Fibroblast of lung (primary cell): ENCODE data around the gene OLIG3.

Source experiments
- EZH2 ChIP-seq: IDR thresholded peaks from 2 replicates; pipeline ENCODE4 v1.5.1; 2012; ENCODE audit warnings: low read length, control low read depth, mild to moderate bottlenecking; ENCODE audit errors: missing control alignments
- TF ChIP-seq, protein P1 (sequence below), 2 donors: IDR thresholded peaks in 1 of 2; conservative IDR thresholded peaks in 1 of 2; 1 replicate in 1 of 2; 2 replicates in 1 of 2; pipeline ENCODE4 v1.5.1; 2011 to 2012; ENCODE audit warnings: low read length in 2 of 2, control low read depth in 1 of 2, inconsistent platforms in 1 of 2, low read depth in 1 of 2, mild to moderate bottlenecking in 1 of 2

DNA sequence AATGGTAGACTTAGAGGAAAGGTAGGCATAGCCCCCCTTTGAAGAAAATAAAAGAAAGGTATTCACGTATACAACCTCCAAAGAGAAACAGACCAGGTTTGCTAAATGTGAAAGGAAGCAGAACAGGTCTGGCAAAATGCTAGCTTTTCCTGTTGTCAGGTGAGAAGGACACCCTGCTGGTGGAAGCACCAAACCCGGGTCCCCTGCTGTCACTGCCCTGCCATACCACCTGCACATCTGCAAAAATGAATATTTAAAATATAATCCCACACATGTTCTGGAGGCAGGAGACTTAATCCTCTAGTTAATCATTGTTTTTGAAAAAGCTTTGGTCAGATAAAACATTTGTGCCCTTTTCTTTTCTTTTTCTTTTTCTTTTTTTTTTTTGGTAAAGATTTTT, 48.9 kb upstream of the OLIG3 start:
- TF ChIP-seq, protein P1, sequence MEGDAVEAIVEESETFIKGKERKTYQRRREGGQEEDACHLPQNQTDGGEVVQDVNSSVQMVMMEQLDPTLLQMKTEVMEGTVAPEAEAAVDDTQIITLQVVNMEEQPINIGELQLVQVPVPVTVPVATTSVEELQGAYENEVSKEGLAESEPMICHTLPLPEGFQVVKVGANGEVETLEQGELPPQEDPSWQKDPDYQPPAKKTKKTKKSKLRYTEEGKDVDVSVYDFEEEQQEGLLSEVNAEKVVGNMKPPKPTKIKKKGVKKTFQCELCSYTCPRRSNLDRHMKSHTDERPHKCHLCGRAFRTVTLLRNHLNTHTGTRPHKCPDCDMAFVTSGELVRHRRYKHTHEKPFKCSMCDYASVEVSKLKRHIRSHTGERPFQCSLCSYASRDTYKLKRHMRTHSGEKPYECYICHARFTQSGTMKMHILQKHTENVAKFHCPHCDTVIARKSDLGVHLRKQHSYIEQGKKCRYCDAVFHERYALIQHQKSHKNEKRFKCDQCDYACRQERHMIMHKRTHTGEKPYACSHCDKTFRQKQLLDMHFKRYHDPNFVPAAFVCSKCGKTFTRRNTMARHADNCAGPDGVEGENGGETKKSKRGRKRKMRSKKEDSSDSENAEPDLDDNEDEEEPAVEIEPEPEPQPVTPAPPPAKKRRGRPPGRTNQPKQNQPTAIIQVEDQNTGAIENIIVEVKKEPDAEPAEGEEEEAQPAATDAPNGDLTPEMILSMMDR (conservative IDR thresholded peaks at IDR 0.05 in 1 of 2, IDR thresholded peaks at IDR 0.05 in 1 of 2; ENCODE audit: low read depth in 1 of 2, low read length in 2 of 2) = no peak
- no peak for TF ChIP-seq EZH2
